IMR-90 (cell line): ENCODE results near the gene CES3. TPM values are rescaled to one million over a fixed set of nuclear protein-coding genes. Genes with fewer than 3 reads are reported as not detected.

Experiments used
- ATAC-seq: fragments of 200-7000 bp; cut with Tn5 transposase; 2 replicates; pipeline ENCODE4 v1.9.1; 2020; ENCODE audit warnings: low read depth, mild to moderate bottlenecking, moderate library complexity
- BruUV-seq: library from RNA; stranded (reverse); fragments of 400-500 nt; replicated peaks from 2 replicates; lab custom pipeline; 2021; lab: Mats Ljungman, UMichigan
- CTCF ChIA-PET: fragments of 300-600 bp; formaldehyde crosslinking; extraction: SDS; loops from one replicate; lab custom pipeline; 2021; ENCODE audit warnings: antibody characterized with exemption; lab: Yijun Ruan, JAX
- POLR2A ChIA-PET: fragments of 300-600 bp; sonication (Branson Sonifier 250); formaldehyde crosslinking; loops from one replicate; lab custom pipeline; 2022; ENCODE audit warnings: antibody characterized with exemption; ENCODE audit not compliant: unreplicated experiment; lab: Charles Lee
- DNase-seq: peaks from one replicate; pipeline ENCODE4 v3.0.0; 2013
- H2AFZ ChIP-seq: replicated peaks from 2 replicates; pipeline ENCODE3; 2013; ENCODE audit warnings: low read length, mild to moderate bottlenecking; ENCODE audit not compliant: poor library complexity
- H2AK5ac ChIP-seq: 2 replicates; pipeline ENCODE4 v1.6.1; 2013; ENCODE audit warnings: low read depth, low read length, inconsistent platforms
- H2AK9ac ChIP-seq: replicated peaks from 2 replicates; pipeline ENCODE3; 2013; ENCODE audit warnings: mild to moderate bottlenecking, low read depth, low read length, moderate library complexity; ENCODE audit not compliant: poor library complexity
- H2BK120ac ChIP-seq: 2 replicates; pipeline ENCODE4 v1.6.1; 2013; ENCODE audit warnings: low read depth, low read length, inconsistent platforms
- H2BK15ac ChIP-seq: 3 replicates; pipeline ENCODE4 v1.6.1; 2013; ENCODE audit warnings: low read depth, low read length, inconsistent platforms
- H2BK20ac ChIP-seq: 2 replicates; pipeline ENCODE4 v1.6.1; 2013; ENCODE audit warnings: low read depth, mild to moderate bottlenecking, inconsistent platforms, low read length, moderate library complexity
- H2BK5ac ChIP-seq: 2 replicates; pipeline ENCODE4 v1.6.1; 2013; ENCODE audit warnings: mild to moderate bottlenecking, low read depth, low read length, inconsistent platforms; ENCODE audit not compliant: poor library complexity, severe bottlenecking
- H3K14ac ChIP-seq: replicated peaks from 2 replicates; pipeline ENCODE4 v1.6.1; 2013; ENCODE audit warnings: low read depth, low read length, inconsistent platforms
- H3K18ac ChIP-seq: 2 replicates; pipeline ENCODE4 v1.6.1; 2013; ENCODE audit warnings: low read depth, low read length, control low read depth
- H3K23ac ChIP-seq: 2 replicates; pipeline ENCODE4 v1.6.1; 2013; ENCODE audit warnings: low read depth, low read length, inconsistent platforms
- H3K27ac ChIP-seq: 2 replicates; pipeline ENCODE4 v1.5.1; 2013; ENCODE audit warnings: mild to moderate bottlenecking, control low read depth, low read length; ENCODE audit not compliant: insufficient read depth
- H3K27me3 ChIP-seq: 2 replicates; pipeline ENCODE4 v1.6.1; 2013; ENCODE audit warnings: low read length; ENCODE audit not compliant: control insufficient read depth, insufficient read depth
- H3K36me3 ChIP-seq: 2 replicates; pipeline ENCODE4 v1.6.1; 2013; ENCODE audit warnings: low read length, mixed read lengths; ENCODE audit not compliant: control insufficient read depth, insufficient read depth
- H3K4ac ChIP-seq: 2 replicates; pipeline ENCODE4 v1.6.1; 2013; ENCODE audit warnings: low read depth, low read length, inconsistent platforms
- H3K4me1 ChIP-seq: 2 replicates; pipeline ENCODE4 v1.6.1; 2013; ENCODE audit warnings: low read length, mixed read lengths; ENCODE audit not compliant: control insufficient read depth, insufficient read depth
- H3K4me2 ChIP-seq: 2 replicates; pipeline ENCODE4 v1.6.1; 2013; ENCODE audit warnings: low read depth, mild to moderate bottlenecking, control low read depth, low read length, moderate library complexity
- H3K4me3 ChIP-seq: 2 replicates; pipeline ENCODE4 v1.5.1; 2013; ENCODE audit warnings: low read depth, mild to moderate bottlenecking, control low read depth, low read length, moderate library complexity; ENCODE audit not compliant: insufficient read depth
- H3K56ac ChIP-seq: 2 replicates; pipeline ENCODE4 v1.6.1; 2013; ENCODE audit warnings: low read length, inconsistent platforms; ENCODE audit not compliant: insufficient read depth; ENCODE audit errors: extremely low read depth
- H3K79me1 ChIP-seq, 2 experiments: 2 replicates each; pipeline ENCODE4 v1.6.1; 2013; ENCODE audit warnings: low read length in 2 of 2, inconsistent platforms in 1 of 2, low read depth in 1 of 2
- H3K9ac ChIP-seq: 2 replicates; pipeline ENCODE4 v1.6.1; 2013; ENCODE audit warnings: low read depth, low read length, control low read depth
- H3K9me1 ChIP-seq: 2 replicates; pipeline ENCODE4 v1.6.1; 2013; ENCODE audit warnings: low read length, inconsistent platforms; ENCODE audit not compliant: insufficient read depth
- H3K9me3 ChIP-seq: 2 replicates; pipeline ENCODE4 v1.6.1; 2013; ENCODE audit warnings: low read length; ENCODE audit not compliant: control insufficient read depth, insufficient read depth
- H4K20me1 ChIP-seq: 2 replicates; pipeline ENCODE4 v1.6.1; 2013; ENCODE audit warnings: low read length, inconsistent platforms; ENCODE audit not compliant: insufficient read depth
- H4K5ac ChIP-seq: 2 replicates; pipeline ENCODE4 v1.6.1; 2013; ENCODE audit warnings: mild to moderate bottlenecking, low read depth, low read length, control low read depth
- H4K8ac ChIP-seq, 2 experiments: 2 replicates each; pipeline ENCODE4 v1.6.1; 2013; ENCODE audit warnings: low read depth in 2 of 2, low read length in 2 of 2, control low read depth in 1 of 2, inconsistent platforms in 1 of 2
- H4K91ac ChIP-seq: 2 replicates; pipeline ENCODE4 v1.6.1; 2013; ENCODE audit warnings: low read depth, low read length, inconsistent platforms; ENCODE audit not compliant: insufficient read depth
- CEBPB ChIP-seq: IDR thresholded peaks from 2 replicates; pipeline ENCODE4 v1.6.1; 2012; ENCODE audit warnings: low read depth, low read length, improper control_type of control experiment
- FOS ChIP-seq: fragments of 150-350 bp; IDR thresholded peaks from 2 replicates; pipeline ENCODE4 v1.6.1; 2016; ENCODE audit warnings: low read depth, low read length
- MAZ ChIP-seq: IDR thresholded peaks from 2 replicates; pipeline ENCODE4 v1.6.1; 2012; ENCODE audit warnings: low read depth, mild to moderate bottlenecking, low read length, improper control_type of control experiment, moderate library complexity, borderline replicate concordance
- MXI1 ChIP-seq: IDR thresholded peaks from 2 replicates; pipeline ENCODE4 v1.6.1; 2012; ENCODE audit warnings: low read depth, mild to moderate bottlenecking, low read length, moderate library complexity, borderline replicate concordance
- RCOR1 ChIP-seq: IDR thresholded peaks from 2 replicates; pipeline ENCODE4 v1.6.1; 2012; ENCODE audit warnings: mild to moderate bottlenecking, low read length, improper control_type of control experiment; ENCODE audit not compliant: insufficient replicate concordance
- RFX5 ChIP-seq: IDR thresholded peaks from 2 replicates; pipeline ENCODE4 v1.8.0; 2012; ENCODE audit warnings: low read depth, mild to moderate bottlenecking, low read length, moderate library complexity
- WGBS, 2 experiments: methylation state at CpG; one replicate each; pipeline versions ENCODE4 v1.1.5 to v1.1.7; 2013; ENCODE audit warnings: missing lambda C conversion rate in 2 of 2; ENCODE audit not compliant: insufficient read length in 1 of 2; ENCODE audit errors: extremely low coverage in 2 of 2; 5-methylcytosine and 5-hydroxymethylcytosine counted together
- dilution Hi-C: fragments of 300-500 bp; cut with HindIII; formaldehyde crosslinking; loops from one replicate; pipeline ENCODE4 v1.14.3; 2018; ENCODE audit warnings: low sequenced_read_pairs; ENCODE audit not compliant: unreplicated experiment
- in situ Hi-C: fragments of 300-500 bp; cut with MboI; formaldehyde crosslinking; loops from 3 replicates; pipeline ENCODE4 v1.14.3; 2019; ENCODE audit warnings: low sequenced_read_pairs, inconsistent platforms, mixed read lengths
- intact Hi-C: fragments of 100-400 bp; cut with micrococcal nuclease; formaldehyde crosslinking; loops from 2 replicates; pipeline ENCODE4 v1.10.0; 2022
- polyA plus RNA-seq, 3 experiments: library from polyadenylated mRNA; depleted of rRNA; stranded (reverse); fragments of >200 nt; gene quantifications; 2 replicates each; pipeline ENCODE4 v1.2.3, GENCODE V29; 2012; ENCODE audit warnings: low replicate concordance in 1 of 3
- total RNA-seq: library from RNA; depleted of rRNA; stranded (reverse); fragments of >200 nt; gene quantifications from 2 replicates; pipeline ENCODE4 v1.2.3, GENCODE V29; 2012

Gene CES3
- total and polyA plus RNA-seq, 2 of the 4 experiments (the other 2 are of a cell fraction), result 0.03 TPM; not detected in 1

- no peak overlapping the region for H3K23ac ChIP-seq
- dilution Hi-C loops (no loop called here), in situ Hi-C loops (no loop called here), intact Hi-C loops (no loop called here)
- H2AFZ ChIP-seq, result peak overlapping the region; percentile 26
- ATAC-seq (peak; percentile 66), DNase-seq (peak; percentile 80)
- H2AK5ac ChIP-seq, result no peak overlapping the region
- peaks cover 6% of the 10 kb centered on the region; the same call in 1 of the 2 replicates for H3K4me1 ChIP-seq
- CTCF ChIA-PET, result no interaction called here
- H4K91ac ChIP-seq, result no peak overlapping the region
- no TSS peak for BruUV-seq
- no peak overlapping the region for H2BK5ac ChIP-seq
- no peaks in the 10 kb centered on the region for H4K20me1 ChIP-seq
- H2AK9ac ChIP-seq, result no peak overlapping the region
- H4K5ac ChIP-seq, result no peak overlapping the region
- no peak overlapping the region for H3K9ac ChIP-seq
- H2BK120ac ChIP-seq, result no peak overlapping the region
- POLR2A ChIA-PET, result no interaction called here
- H3K4me3 ChIP-seq, result no peak overlapping the region
- H2BK20ac ChIP-seq, result no peak overlapping the region
- no peak overlapping the region for H3K14ac ChIP-seq
- peaks cover 15% of the 10 kb centered on the region for H3K27me3 ChIP-seq
- H3K27ac ChIP-seq, result no peak overlapping the region
- no peaks in the 10 kb centered on the region for H3K36me3 ChIP-seq
- no peak overlapping the region for H2BK15ac ChIP-seq
- H3K4me2 ChIP-seq, result peak overlapping the region; percentile 3; the same call in 1 of the 2 replicates
- TF ChIP-seq CEBPB, result peak; percentile 92
- peak; percentile 32; the same call in 1 of the 2 replicates for TF ChIP-seq FOS
- no peak for TF ChIP-seq MXI1
- TF ChIP-seq RCOR1, result peak; percentile 82
- peak; percentile 71; the same call in 1 of the 2 replicates for TF ChIP-seq MAZ
- TF ChIP-seq RFX5, result no peak
- H3K56ac ChIP-seq, result no peak overlapping the region
- H3K18ac ChIP-seq, result no peak overlapping the region
- no peak overlapping the region for H4K8ac ChIP-seq
- H3K79me1 ChIP-seq, result no peaks in the 10 kb centered on the region
- H3K9me1 ChIP-seq, result peaks cover 3% of the 10 kb centered on the region
- H3K4ac ChIP-seq, result no peak overlapping the region
- H3K9me3 ChIP-seq, result no peaks in the 10 kb centered on the region
- 0% methylated on average over 1 of the region's 6 CpGs; no CpG with 5 or more reads in 1 of the 2 experiments for WGBS, 2 experiments
Observed at GRCh38 chr16:66996324-66996982, 35.4 kb downstream of the CES3 start.
